ENCODE measurements around the gene HOXD13.

The HOXD13 gene

GRCh38 chr2:176081376-176081836, 11.1 kb upstream of the HOXD13 start:
- no peak for DNase-seq (ENCODE audit: low read depth in 2 of 2)

- no peak for DNase-seq (ENCODE audit: low read depth in 2 of 2)
Measured at GRCh38 chr2:176081837-176082524, 10.5 kb upstream of the HOXD13 start.

- DNase-seq (ENCODE audit: low read depth in 2 of 2): no peak
Measured at GRCh38 chr2:176082525-176082823, 10.0 kb upstream of the HOXD13 start.

GRCh38 chr2:176082824-176083751, 9.4 kb upstream of the HOXD13 start:
- no peak for DNase-seq (ENCODE audit: low read depth in 2 of 2)

GRCh38 chr2:176083796-176084261, 8.7 kb upstream of the HOXD13 start, which contains the start of gene EVX2:
TSS of gene EVX2 (minus strand) at chr2:176083962. CDS start at chr2:176083776, 186 bp downstream.
- no peak for DNase-seq (ENCODE audit: low read depth in 2 of 2)

GRCh38 chr2:176084611-176085119, 7.9 kb upstream of the HOXD13 start:
- DNase-seq (ENCODE audit: low read depth in 2 of 2): no peak

- no peak for DNase-seq (ENCODE audit: low read depth in 2 of 2)
Measured at GRCh38 chr2:176085120-176085788, 7.3 kb upstream of the HOXD13 start.

- no peak for DNase-seq (ENCODE audit: low read depth in 2 of 2)
Measured at GRCh38 chr2:176085861-176086771, 6.4 kb upstream of the HOXD13 start.

- DNase-seq (ENCODE audit: low read depth in 2 of 2): no peak
Measured at GRCh38 chr2:176087330-176088047, 5.0 kb upstream of the HOXD13 start.

- DNase-seq (ENCODE audit: low read depth in 2 of 2): no peak
Measured at GRCh38 chr2:176088048-176088936, 4.2 kb upstream of the HOXD13 start.

- no peak for DNase-seq (ENCODE audit: low read depth in 2 of 2)
Measured at GRCh38 chr2:176088937-176089842, 3.3 kb upstream of the HOXD13 start.

GRCh38 chr2:176089843-176090395, 2.6 kb upstream of the HOXD13 start:
- DNase-seq (ENCODE audit: low read depth in 2 of 2): no peak

GRCh38 chr2:176090862-176091261, 1.7 kb upstream of the HOXD13 start:
- no peak for DNase-seq (ENCODE audit: low read depth in 2 of 2)

- no peak for DNase-seq (ENCODE audit: low read depth in 2 of 2)
Measured at GRCh38 chr2:176091329-176092258, 927 bp upstream of the HOXD13 start.

- DNase-seq (ENCODE audit: low read depth in 2 of 2): no peak
Measured at GRCh38 chr2:176093145-176093897, 800 bp downstream of the HOXD13 start.

- no peak for DNase-seq (ENCODE audit: low read depth in 2 of 2)
Measured at GRCh38 chr2:176093898-176094249, 1.4 kb downstream of the HOXD13 start.

All from stimulated activated CD8-positive, alpha-beta memory T cell treated with anti-CD3 and anti-CD28 coated beads, Interleukin-7, amount 100 ng/mL, for 4 hours (primary cell).